ENCODE data around the gene CD8B.

GRCh38 chr2:86791573-86791972 is 70.1 kb downstream of the CD8B start:
- TF ChIP-seq POLR2A (IDR thresholded peaks at IDR 0.05) (no peak), CTCF (IDR thresholded peaks at IDR 0.05) (no peak)

All from body of pancreas (tissue), 4 donors.